ENCODE results near the gene RAB29.

The RAB29 gene

GRCh38 chr1:205800981-205801703 lies 25.9 kb upstream of the RAB29 start:
- no peaks in the 10 kb centered on the region for H3K27me3 ChIP-seq (replicated peaks; ENCODE audit: control insufficient read depth, insufficient read depth, low read length)
- no peaks in the 10 kb centered on the region; the same call in 1 of the 2 replicates for H3K36me3 ChIP-seq (ENCODE audit: control insufficient read depth, insufficient read depth, low read length)
- TF ChIP-seq CTCF (IDR thresholded peaks at IDR 0.05; ENCODE audit: insufficient read depth, low read length, poor library complexity, severe bottlenecking): no peak
- DNase-seq (ENCODE audit: extremely low read depth, insufficient read length): no peak
- H3K4me3 ChIP-seq (replicated peaks; ENCODE audit: low read depth, low read length): no peak overlapping the region

- DNase-seq (ENCODE audit: extremely low read depth, insufficient read length): no peak
- Histone ChIP-seq H3K27me3 (replicated peaks; ENCODE audit: control insufficient read depth, insufficient read depth, low read length) (no peaks in the 10 kb centered on the region), H3K36me3 (ENCODE audit: control insufficient read depth, insufficient read depth, low read length) (no peaks in the 10 kb centered on the region; the same call in 1 of the 2 replicates), H3K4me3 (replicated peaks; ENCODE audit: low read depth, low read length) (no peak overlapping the region)
- no peak for TF ChIP-seq CTCF (IDR thresholded peaks at IDR 0.05; ENCODE audit: insufficient read depth, low read length, poor library complexity, severe bottlenecking)
Measured at GRCh38 chr1:205800427-205800826, 25.1 kb upstream of the RAB29 start.

GRCh38 chr1:205798577-205798976 lies 23.3 kb upstream of the RAB29 start:
- Histone ChIP-seq H3K4me3 (replicated peaks; ENCODE audit: low read depth, low read length) (no peak overlapping the region), H3K36me3 (ENCODE audit: control insufficient read depth, insufficient read depth, low read length) (no peaks in the 10 kb centered on the region; the same call in 1 of the 2 replicates)

GRCh38 chr1:205797168-205797567 lies 21.9 kb upstream of the RAB29 start:
- TF ChIP-seq CTCF (IDR thresholded peaks at IDR 0.05; ENCODE audit: insufficient read depth, low read length, poor library complexity, severe bottlenecking): no peak
- no peak for DNase-seq (ENCODE audit: extremely low read depth, insufficient read length)
- Histone ChIP-seq H3K27me3 (replicated peaks; ENCODE audit: control insufficient read depth, insufficient read depth, low read length) (no peaks in the 10 kb centered on the region), H3K36me3 (ENCODE audit: control insufficient read depth, insufficient read depth, low read length) (no peaks in the 10 kb centered on the region; the same call in 1 of the 2 replicates), H3K4me3 (replicated peaks; ENCODE audit: low read depth, low read length) (no peak overlapping the region)

More at GRCh38 chr1:205798577-205798976, 23.3 kb upstream of the RAB29 start:
- DNase-seq (ENCODE audit: extremely low read depth, insufficient read length): no peak
- TF ChIP-seq CTCF (IDR thresholded peaks at IDR 0.05; ENCODE audit: insufficient read depth, low read length, poor library complexity, severe bottlenecking): no peak
- no peaks in the 10 kb centered on the region for H3K27me3 ChIP-seq (replicated peaks; ENCODE audit: control insufficient read depth, insufficient read depth, low read length)

GRCh38 chr1:205794011-205794730 lies 18.9 kb upstream of the RAB29 start:
- H3K4me3 ChIP-seq (replicated peaks; ENCODE audit: low read depth, low read length): no peak overlapping the region
- no peak for DNase-seq (ENCODE audit: extremely low read depth, insufficient read length)
- no peaks in the 10 kb centered on the region for H3K36me3 ChIP-seq (ENCODE audit: control insufficient read depth, insufficient read depth, low read length)
- no peak for TF ChIP-seq CTCF (IDR thresholded peaks at IDR 0.05; ENCODE audit: insufficient read depth, low read length, poor library complexity, severe bottlenecking)
- no peaks in the 10 kb centered on the region for H3K27me3 ChIP-seq (replicated peaks; ENCODE audit: control insufficient read depth, insufficient read depth, low read length)
